ENCODE results near the gene MAP7D1.

DNA sequence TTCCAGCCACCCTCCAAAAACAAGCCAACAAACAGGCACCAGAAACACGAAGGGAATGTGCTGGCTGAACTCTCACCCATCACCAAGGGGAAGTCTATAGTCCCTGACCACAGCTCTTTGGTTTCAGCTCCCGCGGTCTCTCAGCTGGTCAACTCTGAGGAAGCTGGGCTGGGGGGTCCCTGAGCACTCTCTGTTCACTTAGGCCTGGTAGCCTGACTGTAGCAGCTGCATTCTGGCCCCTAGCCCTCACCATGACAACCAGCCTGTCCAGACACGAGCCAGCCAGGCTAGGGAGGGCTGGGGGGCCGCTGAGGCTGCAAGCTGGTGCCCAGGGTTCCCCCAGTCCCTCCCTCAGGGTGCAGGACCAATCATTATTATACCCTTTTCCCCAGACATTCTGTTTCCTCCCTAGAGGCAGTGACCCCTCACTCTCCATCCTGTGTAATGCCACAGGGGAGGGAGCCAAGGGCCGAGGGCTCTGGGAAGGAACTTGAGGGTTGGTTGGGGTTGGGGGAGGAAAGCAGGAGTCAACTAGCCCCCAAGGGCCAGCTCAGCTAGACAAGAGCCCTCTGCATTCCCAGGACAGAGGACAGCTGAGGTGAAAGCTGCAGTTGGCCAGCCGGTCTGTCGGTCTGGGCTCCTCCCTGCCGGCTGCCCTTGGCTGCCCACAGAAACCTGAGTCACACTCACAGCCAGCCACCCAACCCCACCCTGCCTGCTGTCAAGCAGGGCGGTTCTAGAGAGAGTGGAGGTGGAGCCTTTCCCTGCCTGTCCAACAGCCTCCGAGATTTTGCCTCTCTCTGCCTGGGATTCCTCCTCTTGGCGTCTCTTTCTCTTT lies 5.4 kb upstream of the MAP7D1 start:
- TF ChIP-seq, protein P1, sequence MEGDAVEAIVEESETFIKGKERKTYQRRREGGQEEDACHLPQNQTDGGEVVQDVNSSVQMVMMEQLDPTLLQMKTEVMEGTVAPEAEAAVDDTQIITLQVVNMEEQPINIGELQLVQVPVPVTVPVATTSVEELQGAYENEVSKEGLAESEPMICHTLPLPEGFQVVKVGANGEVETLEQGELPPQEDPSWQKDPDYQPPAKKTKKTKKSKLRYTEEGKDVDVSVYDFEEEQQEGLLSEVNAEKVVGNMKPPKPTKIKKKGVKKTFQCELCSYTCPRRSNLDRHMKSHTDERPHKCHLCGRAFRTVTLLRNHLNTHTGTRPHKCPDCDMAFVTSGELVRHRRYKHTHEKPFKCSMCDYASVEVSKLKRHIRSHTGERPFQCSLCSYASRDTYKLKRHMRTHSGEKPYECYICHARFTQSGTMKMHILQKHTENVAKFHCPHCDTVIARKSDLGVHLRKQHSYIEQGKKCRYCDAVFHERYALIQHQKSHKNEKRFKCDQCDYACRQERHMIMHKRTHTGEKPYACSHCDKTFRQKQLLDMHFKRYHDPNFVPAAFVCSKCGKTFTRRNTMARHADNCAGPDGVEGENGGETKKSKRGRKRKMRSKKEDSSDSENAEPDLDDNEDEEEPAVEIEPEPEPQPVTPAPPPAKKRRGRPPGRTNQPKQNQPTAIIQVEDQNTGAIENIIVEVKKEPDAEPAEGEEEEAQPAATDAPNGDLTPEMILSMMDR (IDR thresholded peaks at IDR 0.05): no peak
- TF ChIP-seq POLR2A (IDR thresholded peaks at IDR 0.05) (peak in 1 of 2 donors; percentile 47), EP300 (IDR thresholded peaks at IDR 0.05) (no peak)

All from gastroesophageal sphincter (tissue), 3 donors.